ENCODE data around the gene NFKBIE.

The NFKBIE gene

GRCh38 chr6:44272999-44273566, 7.7 kb upstream of the NFKBIE start:
- Histone ChIP-seq H3K9ac (no peak overlapping the region), H3K27ac (no peak overlapping the region), H3K4me3 (ENCODE audit: low read depth, low read length) (no peak overlapping the region)

DNA sequence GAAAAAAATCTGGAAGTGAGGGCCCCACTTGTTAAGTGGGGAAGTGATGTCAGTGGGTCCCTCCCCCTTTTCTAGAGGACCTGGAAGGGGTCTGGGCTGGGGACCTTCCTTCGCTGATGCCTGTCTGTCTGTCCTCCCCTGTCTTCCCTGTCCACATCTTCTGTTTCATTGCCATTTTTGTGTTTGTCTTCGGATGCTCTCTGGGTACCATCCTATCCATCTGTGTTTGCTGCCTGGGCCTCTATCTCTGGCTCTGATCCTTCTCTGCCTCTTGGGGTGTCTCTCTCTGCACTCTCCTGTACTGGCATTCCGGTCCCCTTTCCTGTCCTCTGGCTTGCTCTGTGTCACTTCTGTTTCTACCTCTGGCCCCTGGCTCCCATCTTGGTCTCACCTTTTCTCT, 7.2 kb upstream of the NFKBIE start:
- Histone ChIP-seq H3K79me2 (no peaks in the 10 kb centered on the region), H3K27me3 (ENCODE audit: control insufficient read depth, insufficient read depth, low read length) (no peaks in the 10 kb centered on the region), H3K4me2 (ENCODE audit: low read length) (no peak overlapping the region), H2AFZ (no peak overlapping the region), H3K36me3 (ENCODE audit: control insufficient read depth, insufficient read depth, low read length) (no peaks in the 10 kb centered on the region), H3K4me1 (no peaks in the 10 kb centered on the region), H3K27ac (no peak overlapping the region), H3K4me3 (ENCODE audit: low read depth, low read length) (no peak overlapping the region), H3K9ac (no peak overlapping the region), H3K9me3 (ENCODE audit: control insufficient read depth, low read length) (no peaks in the 10 kb centered on the region)
- TF ChIP-seq CTCF (IDR thresholded peaks at IDR 0.05) = no peak

More at GRCh38 chr6:44272999-44273566, 7.7 kb upstream of the NFKBIE start:
- TF ChIP-seq CTCF (IDR thresholded peaks at IDR 0.05) = no peak
- Histone ChIP-seq H3K4me2 (ENCODE audit: low read length) (no peak overlapping the region), H3K9me3 (ENCODE audit: control insufficient read depth, low read length) (no peaks in the 10 kb centered on the region), H3K79me2 (no peaks in the 10 kb centered on the region), H3K36me3 (ENCODE audit: control insufficient read depth, insufficient read depth, low read length) (no peaks in the 10 kb centered on the region), H3K27me3 (ENCODE audit: control insufficient read depth, insufficient read depth, low read length) (no peaks in the 10 kb centered on the region), H2AFZ (no peak overlapping the region), H3K4me1 (no peaks in the 10 kb centered on the region)

- H3K27ac ChIP-seq = no peak overlapping the region
- no peaks in the 10 kb centered on the region for H3K9me3 ChIP-seq (ENCODE audit: control insufficient read depth, low read length)
- TF ChIP-seq CTCF (IDR thresholded peaks at IDR 0.05) = no peak
- H3K79me2 ChIP-seq = no peaks in the 10 kb centered on the region
- no peak overlapping the region for H2AFZ ChIP-seq
- H3K27me3 ChIP-seq (ENCODE audit: control insufficient read depth, insufficient read depth, low read length) = no peaks in the 10 kb centered on the region
- H3K9ac ChIP-seq = no peak overlapping the region
- no peak overlapping the region for H3K4me3 ChIP-seq (ENCODE audit: low read depth, low read length)
- H3K4me1 ChIP-seq = no peaks in the 10 kb centered on the region
- no peaks in the 10 kb centered on the region for H3K36me3 ChIP-seq (ENCODE audit: control insufficient read depth, insufficient read depth, low read length)
- no peak overlapping the region for H3K4me2 ChIP-seq (ENCODE audit: low read length)
Observed at GRCh38 chr6:44271914-44272313, 6.6 kb upstream of the NFKBIE start.

DNA sequence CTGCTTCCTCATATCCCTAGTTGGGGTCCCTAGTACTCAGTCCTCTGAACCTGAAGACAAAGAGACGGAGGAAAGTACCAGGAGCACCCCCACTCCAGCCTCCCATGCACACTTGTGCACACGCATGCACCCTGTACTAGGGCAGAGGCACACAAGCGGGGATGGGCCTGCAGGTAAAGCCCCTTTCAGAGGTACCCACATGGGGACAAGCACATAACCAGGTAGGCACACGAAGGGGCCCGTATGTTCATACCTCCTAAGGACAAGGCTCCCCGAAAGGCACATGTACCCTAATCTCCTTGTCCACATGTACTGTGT, 6.0 kb upstream of the NFKBIE start:
- Histone ChIP-seq H3K9ac (no peak overlapping the region), H3K79me2 (no peaks in the 10 kb centered on the region), H3K4me3 (ENCODE audit: low read depth, low read length) (no peak overlapping the region), H3K27ac (no peak overlapping the region), H3K9me3 (ENCODE audit: control insufficient read depth, low read length) (no peaks in the 10 kb centered on the region), H2AFZ (no peak overlapping the region), H3K36me3 (ENCODE audit: control insufficient read depth, insufficient read depth, low read length) (no peaks in the 10 kb centered on the region), H3K27me3 (ENCODE audit: control insufficient read depth, insufficient read depth, low read length) (no peaks in the 10 kb centered on the region), H3K4me2 (ENCODE audit: low read length) (no peak overlapping the region), H3K4me1 (no peaks in the 10 kb centered on the region)
- TF ChIP-seq CTCF (IDR thresholded peaks at IDR 0.05) = no peak
